Colon (tissue), 2 donors: Measurements from ENCODE around the gene CELF5.
"Not testable (repeated sequence)": the region's sequence is repeated elsewhere in the genome, so short reads cannot be mapped to it uniquely, and the experiment has no call there.

Experiments used
- FAIRE-seq: peaks from 2 replicates; lab custom pipeline; 2012; peaks lifted over from hg19 to GRCh38; lab: Jason Lieb, UNC
- donor health status: control.
- donor health status: control.

Gene CELF5

DNA sequence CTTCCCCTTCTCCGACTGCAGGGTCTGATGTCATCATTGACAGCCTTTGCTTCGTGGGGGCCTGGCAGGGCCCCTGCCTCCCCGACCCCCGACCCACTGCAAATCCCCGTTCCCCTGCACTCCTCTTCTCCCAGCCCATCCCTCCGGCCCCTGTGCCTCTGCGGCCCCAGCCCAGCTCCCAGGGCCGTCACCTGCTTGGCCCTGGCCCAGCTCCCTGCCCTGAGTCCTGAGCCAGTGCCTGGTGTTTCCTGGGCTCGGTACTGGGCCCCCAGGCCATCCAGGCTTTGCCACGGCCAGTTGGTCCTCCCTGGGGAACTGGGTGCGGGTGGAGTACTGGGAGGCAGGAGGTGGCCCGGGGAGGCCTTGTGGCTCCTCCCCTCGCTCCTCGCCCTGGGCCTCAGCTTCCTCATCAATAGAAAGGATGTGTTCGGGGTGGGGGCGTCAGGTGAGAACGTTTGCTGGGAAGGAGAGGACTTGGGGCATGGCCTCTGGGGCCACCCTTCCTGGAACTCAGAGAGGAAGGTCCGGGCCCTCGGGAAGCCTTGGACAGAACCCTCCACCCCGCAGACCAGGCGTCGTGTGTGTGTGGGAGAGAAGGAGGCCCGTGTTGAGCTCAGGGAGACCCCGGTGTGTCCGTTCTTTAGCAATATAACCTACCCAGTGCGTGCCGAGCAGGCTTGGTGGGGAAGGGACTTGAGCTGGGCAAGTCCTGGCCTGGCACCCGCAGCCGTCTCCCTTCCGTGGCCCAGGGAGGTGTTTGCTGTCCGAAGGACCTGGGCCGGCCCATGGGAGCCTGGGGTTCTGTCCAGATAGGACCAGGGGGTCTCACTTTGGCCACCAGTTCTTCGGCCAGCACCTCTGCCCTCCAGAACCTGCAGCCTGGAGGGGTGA is 15.9 kb upstream of the CELF5 start:
- no peak for FAIRE-seq

DNA sequence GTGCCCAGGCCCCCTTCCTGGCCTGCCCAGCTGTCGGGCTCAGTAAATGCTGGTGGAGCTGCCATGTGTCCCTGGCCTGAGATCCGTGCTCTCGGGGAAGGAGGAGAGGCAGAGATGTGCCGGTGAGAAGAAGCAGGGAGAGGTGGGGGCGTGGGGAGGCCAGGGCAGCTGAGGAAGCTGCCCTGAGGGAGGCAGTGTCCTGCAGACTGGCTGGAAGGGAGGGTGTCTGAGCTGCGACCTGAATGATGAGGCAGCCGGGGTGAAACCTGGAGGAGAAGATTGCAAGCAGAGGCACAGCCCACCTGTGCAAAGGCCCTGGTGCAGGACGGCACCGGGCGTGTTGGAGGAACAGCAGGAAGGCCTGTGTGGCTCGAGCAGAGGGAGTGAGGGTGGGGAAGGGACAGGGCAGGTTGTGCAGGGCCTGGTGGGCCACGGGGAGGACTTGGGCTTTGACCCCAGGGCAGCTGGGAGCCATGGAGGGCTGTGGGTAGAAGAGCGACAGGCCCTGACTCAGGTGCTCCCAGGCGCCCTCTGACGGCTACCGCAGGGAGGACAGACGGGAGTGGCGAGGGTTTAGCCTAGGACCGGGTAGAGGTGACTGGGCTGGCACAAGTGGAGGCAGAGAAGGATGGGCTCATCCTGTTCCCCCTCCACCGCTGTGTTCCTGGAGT is 14.0 kb upstream of the CELF5 start:
- FAIRE-seq: no peak

GRCh38 chr19:3211191-3211590 is 13.3 kb upstream of the CELF5 start:
- no peak for FAIRE-seq

- no peak for FAIRE-seq
Observed at GRCh38 chr19:3213159-3213558, 11.3 kb upstream of the CELF5 start.

GRCh38 chr19:3216874-3217273 is 7.6 kb upstream of the CELF5 start:
- FAIRE-seq: no peak

- no peak for FAIRE-seq
Observed at GRCh38 chr19:3220576-3220975, 3.9 kb upstream of the CELF5 start.

DNA sequence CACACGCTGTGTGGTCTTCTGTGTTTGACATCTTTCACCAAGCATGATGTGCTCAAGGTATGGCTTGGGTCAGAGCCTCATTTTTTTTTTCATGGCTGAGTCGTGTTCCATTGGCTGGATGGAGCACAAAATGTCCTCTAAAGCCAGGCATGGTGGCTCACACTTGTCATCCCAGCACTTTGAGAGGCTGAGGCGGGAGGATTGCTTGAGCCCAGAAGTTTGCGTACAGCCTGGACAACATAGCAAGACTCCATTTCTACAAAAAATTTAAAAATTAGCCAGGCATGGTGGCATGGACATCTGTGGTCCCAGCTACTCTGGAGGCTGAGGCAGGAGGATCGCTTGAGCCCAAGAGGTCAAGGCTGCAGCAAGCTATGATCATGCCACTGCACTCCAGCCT is 2.9 kb upstream of the CELF5 start:
- not testable (repeated sequence) for FAIRE-seq

GRCh38 chr19:3222709-3223108 is 1.8 kb upstream of the CELF5 start:
- FAIRE-seq: no peak

DNA sequence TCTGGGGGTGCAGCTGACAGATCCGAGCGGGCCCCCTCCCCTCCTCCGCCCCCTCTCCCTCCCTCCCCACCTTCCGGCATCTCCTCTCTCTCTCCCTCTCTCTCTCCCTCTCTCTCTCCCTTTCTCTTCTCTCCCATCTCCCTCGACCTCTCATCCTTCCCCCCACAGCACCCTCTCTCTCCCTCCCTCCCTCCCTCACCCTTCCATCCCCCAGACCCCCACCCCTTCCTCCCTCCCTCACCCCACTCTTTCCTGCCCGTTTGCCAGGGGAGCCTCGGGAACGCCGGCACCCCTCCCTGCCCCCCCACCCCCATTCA is 666 bp downstream of the CELF5 start:
- FAIRE-seq: no peak

- FAIRE-seq: no peak
Observed at GRCh38 chr19:3225677-3226093, 1.2 kb downstream of the CELF5 start.

DNA sequence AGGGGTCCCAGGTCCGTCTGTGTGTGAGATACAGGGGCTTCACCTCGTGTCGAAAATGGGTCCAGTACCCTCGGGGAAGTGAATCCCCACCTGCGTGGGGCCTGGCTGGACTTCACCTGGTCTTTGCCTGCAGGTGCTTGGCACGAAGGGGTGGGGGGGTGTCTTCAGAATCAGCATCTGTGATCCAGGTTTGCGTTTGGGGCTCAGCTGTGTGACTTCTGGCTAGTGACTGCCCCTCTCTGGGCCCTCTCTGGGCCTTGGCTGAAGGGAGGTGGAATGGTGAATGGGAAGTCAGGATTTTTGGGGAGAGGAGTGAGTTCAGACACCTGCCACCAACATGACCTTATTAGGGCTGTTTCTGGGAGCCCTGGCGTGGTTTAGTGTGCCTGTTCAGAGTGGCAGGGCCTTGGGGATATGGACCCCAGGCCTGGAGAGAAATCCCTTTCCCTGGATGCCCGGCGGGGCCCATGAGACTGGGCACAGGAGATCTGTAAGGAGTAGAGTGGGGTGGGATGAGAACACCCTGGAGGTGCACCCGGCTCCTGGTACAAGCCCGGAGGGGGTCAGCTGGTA is 2.7 kb downstream of the CELF5 start:
- no peak for FAIRE-seq

DNA sequence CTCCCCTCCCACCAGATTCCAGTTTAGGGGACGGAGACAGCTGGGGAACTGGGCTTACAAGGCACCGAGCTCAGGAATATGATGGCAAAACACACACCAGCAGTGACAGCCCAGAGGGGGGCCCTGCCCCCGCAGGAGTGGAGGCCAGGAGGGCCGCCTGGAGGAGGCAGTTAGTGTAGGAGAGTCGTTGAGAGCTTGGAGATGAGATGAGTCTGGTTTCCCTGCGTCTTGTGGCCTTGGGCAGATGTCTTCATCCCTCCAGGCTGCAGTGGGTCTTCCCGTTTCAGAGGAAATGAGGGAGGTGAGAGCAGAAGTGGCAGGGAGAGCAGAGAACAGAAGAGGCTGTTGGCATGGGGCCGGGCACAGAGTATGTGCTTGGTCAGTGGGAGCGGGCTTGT is 4.9 kb downstream of the CELF5 start:
- no peak for FAIRE-seq

DNA sequence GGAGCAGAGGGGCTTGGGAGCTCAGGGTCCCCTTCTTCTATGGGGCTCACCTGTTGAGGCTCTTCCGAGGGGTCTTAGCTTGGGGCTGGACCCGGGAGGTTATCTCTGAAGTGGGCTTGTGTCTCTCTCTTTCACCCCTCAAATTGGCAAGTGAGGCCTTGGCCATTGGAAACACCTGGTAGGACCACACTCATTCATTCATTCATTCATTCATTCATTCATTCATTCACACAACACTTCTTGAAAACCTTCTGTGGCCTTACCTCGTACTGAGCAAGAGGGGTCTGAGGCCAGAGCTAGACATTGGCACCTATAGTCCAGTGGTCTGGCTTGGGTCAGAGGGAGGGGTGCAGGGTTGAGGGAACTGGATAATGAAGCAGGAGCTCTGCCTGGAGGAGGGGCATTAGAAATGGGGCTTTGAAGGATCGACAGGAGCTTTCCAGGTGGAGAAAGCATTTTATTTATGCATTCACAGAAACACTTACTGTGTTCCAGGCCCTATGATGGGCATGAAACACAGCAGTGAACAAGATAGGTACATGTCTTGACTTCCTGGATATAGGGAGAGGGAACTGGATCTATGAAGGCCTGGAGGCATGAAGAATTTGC is 5.5 kb downstream of the CELF5 start:
- FAIRE-seq: no peak

GRCh38 chr19:3231288-3231687 is 6.8 kb downstream of the CELF5 start:
- no peak for FAIRE-seq

DNA sequence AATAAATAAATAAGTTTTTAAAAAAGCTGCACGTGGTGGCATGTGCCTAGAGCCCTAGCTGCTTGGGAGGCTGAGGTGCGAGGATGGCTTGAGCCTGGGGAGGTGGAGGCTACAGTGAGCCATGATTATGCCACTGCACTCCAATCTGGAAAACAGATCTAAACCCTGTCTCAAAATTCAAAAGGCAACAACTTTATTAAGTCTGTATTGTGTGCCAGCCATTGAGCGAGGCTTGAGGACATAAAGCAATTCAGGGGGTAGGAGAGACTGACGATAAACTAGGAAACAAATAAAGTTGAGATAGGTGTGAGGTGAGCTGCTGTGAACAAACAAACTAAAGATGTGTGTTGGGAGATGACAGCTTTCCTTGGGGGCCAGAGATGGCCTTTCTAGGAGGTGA is 8.7 kb downstream of the CELF5 start:
- no peak for FAIRE-seq

DNA sequence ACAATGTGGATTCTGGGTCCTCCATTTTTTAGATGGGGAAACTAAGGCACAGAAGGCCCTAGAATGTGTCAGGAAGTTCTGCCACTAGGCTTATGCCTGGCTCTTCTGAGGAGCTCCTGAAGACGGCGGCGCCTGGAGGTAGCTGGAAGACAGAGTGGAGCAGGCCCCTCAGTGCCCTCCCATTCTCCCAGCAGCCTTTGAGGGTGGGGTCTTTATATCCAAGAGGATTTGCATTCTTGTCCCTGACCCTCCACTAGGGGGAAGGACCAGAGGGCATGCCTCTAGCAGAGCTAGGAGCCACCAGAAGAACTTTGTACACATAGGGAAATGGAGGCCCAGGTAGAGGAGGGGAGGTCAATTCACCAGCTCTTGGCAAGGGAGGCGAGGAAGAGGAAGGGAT is 9.4 kb downstream of the CELF5 start:
- FAIRE-seq: no peak

DNA sequence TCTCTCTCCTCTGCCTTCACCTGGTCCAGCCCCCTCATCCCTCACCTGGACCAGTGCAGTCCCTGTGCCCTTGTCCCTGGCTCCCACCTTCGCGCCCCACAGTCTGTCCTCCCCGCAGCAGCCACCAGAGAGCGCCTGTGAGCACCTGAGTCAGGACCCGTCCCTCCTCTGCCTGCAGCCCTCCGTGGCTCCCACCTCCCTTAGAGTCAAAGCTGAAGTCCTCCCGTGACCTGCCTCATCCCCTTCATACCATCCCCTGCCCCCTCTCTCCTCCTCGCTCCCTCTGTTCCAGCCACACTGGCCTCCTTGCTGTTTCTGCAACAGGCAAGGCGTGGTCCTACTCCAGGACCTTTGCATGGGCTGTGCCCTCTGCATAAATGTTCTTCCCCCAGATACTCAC is 10.3 kb downstream of the CELF5 start:
- FAIRE-seq: no peak

GRCh38 chr19:3235604-3236003 is 11.1 kb downstream of the CELF5 start:
- not testable (repeated sequence) for FAIRE-seq

GRCh38 chr19:3236272-3236671 is 11.8 kb downstream of the CELF5 start:
- no peak for FAIRE-seq

DNA sequence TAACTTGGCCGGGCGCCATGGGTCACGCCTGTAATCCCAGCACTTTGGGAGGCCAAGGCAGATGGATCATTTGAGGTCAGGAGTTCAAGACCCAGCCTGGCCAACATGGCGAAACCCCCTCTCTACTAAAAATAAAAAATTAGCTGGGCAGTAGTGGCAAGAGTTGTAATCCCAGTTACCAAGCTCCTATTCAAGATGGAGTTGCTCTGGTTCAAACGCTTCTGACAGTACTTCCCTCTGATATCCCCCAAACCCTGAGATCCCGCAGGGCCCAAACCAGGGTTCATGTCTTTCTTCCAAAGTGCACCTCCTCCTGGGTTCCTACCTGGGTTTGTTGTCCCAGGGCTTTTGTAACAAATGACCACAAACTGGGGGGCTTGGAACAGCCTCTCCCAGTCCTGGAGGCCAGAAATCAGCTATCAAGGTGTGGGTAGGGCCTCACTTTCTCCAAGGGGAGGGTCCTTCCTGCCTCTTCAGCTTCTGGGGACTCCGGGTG is 13.7 kb downstream of the CELF5 start:
- FAIRE-seq: no peak

DNA sequence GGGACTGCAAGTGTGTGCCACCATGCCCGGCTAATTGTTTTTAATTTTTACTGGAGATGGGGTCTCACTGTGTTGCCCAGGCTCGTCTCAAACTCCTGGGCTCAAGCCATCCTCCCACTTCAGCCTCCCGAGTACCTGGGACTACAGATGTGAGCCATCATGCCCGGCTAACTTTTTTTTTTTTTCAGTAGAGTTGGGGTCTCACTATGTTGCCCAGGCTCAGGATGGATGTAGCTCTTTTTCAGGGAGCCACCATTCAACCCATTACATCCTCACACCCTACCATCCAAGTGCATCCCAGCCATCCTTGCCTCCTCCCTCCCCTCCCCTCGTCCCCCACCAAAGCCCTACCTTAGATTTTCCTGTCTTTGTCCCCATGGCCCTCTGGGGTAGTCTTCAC is 14.9 kb downstream of the CELF5 start:
- FAIRE-seq: no peak

- FAIRE-seq: no peak
Observed at GRCh38 chr19:3243819-3244700, 19.6 kb downstream of the CELF5 start.
